Stimulated activated CD4-positive, alpha-beta T cell treated with anti-CD3 and anti-CD28 coated beads, TNF-alpha, amount 100 ng/mL, for 1 hour (primary cell): ENCODE data around the gene AP4S1.

ENCODE experiments used
- DNase-seq, 3 donors: peaks; one replicate each; pipeline ENCODE4 v3.0.0-alpha.2; 2020; ENCODE audit warnings: low read depth in 3 of 3, low spot score in 1 of 3

The AP4S1 gene

DNA sequence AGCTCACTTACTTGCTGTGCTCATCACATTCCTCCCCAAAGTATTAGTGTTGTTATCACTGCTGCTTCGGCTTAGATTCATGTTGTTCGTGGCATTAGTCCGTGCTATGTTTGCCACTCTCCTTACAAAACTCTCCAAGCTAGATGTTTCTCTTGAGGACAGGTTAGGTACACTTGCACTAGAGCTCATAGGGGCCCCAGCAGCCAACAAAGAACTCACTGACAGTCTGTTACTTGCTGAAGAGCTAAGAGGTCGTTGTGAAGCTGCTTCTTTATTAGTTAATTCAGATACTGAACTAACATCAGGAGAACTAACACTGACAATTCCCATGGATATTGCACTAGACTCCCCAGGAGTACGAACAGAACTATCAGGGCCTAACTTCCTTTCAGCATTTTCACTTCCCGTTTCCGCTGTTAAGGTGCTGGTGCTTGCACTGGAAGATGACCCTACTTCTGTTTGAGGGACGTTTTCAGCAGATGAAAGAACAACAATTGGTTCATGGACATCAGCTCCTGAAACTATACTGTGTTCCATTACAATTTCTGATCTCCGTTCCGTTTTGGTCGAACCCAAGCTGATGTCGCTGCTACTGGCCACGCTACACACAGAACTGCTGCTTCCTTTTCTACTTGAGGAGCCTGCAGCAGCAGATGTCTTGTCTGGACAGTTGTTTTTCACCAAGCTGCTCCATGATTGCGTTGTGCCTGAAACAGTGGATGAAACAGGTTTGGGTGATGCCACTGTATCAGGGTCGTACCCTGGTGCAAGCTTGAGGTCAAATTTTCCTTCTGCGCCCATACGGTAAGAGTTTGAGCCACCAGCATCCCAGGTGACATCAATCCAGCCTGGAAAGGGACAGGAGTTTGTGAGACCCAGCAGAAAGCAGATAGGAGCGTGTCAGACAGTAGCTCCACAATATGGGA lies 103.4 kb downstream of the AP4S1 start:
- no peak for DNase-seq

DNA sequence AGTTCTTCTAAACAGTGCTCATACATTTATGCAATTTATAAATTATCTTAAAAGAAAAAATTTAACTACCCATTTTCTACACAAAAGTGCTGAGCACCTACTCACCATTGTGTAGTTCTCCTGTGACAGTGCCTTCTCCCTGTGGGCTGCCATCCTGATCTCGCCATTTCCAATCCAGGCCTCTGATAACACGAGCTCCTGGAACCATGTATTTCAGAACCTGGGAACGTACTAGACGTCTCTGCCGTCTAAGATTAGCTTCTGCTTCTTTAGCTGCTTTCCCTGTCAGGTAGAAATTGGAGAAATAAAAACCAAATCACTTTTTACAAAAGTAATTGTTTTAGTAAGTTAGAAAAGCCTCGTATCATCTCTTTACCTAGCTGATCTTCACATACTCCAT lies 107.7 kb downstream of the AP4S1 start:
- no peak for DNase-seq

DNA sequence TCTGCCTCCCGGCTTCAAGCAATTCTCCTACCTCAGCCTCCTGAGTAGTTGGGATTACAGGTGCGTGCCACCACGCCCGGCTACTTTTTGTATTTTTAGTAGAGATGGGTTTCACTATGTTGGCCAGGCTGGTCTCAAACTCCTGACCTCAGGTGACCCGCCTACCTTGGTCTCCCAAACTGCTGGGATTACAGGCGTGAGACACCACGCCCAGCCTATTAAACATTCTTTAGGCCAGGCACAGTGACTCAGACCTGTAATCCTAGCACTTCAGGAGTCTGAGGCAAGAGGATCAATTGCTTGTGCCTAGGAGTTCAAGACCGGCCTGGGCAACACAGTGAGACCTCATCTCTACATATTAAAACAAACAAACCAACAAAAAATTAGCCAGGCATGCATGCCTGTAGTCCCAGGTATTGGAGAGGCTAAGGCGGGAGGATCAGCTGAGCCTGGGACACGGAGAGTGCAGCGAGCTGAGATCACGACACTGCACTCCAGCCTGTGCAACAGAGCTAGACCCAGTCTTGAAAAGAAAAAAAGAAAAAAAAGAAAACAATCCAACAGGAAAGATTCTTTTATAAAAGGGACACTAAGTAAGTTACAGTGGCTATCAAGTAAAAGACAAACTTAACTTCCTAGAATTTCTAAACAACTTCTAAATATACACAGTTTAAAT lies 111.9 kb downstream of the AP4S1 start:
- no peak for DNase-seq

DNA sequence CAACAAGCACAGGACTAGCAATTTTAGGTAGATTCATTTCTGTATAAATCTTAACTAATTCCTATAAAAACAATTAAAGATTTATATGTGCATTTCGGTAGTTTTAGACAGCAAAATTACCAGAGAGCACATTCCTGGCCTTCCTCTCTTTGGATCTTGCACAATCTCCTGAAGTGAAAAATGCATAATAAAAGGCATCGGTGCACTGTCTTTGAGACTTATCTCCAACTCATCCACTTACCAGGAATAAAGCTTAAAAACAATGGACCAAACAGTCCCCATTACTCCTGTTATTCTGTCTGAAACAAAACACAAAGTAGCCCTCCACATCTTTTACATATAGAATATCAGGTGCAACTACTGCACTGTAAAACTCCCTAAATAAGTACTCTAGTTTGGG lies 112.9 kb downstream of the AP4S1 start:
- DNase-seq = no peak

DNA sequence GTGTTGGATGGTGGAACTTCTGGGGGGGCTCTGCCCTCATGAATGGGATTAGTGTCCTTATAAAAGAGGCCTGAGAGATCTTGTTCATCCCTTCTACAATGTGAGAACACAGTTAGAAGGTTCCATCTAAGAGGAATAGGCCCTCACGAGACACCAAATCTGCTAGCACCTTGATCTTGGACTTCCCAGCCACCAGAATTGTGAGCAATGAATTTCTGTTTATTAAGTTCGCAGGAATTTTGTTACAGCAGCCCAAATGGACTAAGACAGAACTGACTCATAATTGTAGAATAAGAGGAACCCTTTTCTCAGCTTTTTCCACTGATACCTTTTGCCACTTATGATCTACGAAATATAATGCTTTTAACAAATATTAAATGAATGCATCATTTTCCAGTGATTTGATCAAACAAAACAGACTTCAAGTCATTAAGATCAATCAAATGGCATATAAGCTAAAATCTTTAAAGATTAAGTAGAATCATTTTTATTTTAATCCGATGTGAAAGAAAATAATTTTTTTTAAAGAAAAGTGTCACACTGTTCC lies 113.9 kb downstream of the AP4S1 start:
- DNase-seq = no peak

DNA sequence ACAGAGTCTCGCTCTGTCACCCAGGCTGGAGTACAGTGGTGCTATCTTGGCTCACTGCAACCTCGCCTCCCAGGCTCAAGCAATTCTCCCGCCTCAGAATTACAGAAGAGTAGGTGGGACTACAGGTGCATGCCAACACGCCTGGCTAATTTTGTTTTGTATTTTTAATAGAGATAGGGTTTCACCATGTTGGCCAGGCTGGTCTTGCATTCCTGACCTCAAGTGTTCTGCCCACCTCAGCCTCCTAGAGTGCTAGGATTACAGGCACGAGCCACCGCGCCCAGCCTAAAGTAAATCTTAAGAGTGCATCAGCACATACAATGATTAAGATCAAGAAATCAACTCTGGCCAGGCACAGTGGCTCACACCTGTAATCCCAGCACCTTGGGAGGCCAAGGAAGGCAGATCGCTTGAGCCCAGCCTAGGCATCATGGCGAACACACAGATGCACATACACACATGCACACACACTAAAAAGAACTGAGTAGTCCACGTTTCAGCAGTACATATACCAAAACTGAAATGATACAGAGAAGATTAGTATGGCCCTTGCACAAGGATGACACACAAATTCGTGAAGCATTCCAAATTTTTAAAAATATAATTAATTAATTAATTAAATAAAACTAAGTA lies 117.1 kb downstream of the AP4S1 start:
- DNase-seq = no peak
